Measurements from ENCODE around the gene NRXN2. TPM values are rescaled to one million over a fixed set of nuclear protein-coding genes. Genes with fewer than 3 reads are reported as not detected.
"Not testable (repeated sequence)": the region's sequence is repeated elsewhere in the genome, so short reads cannot be mapped to it uniquely, and the experiment has no call there.

The NRXN2 gene
- polyA plus RNA-seq, 2 donors: 0.24 to 0.44 TPM

GRCh38 chr11:64712430-64713015 lies 10.5 kb downstream of the NRXN2 start:
- no peak overlapping the region for H3K4me3 ChIP-seq (ENCODE audit: low read depth in 1 of 2, low read length in 2 of 2)
- H3K36me3 ChIP-seq (ENCODE audit: control insufficient read depth in 2 of 2, insufficient read depth in 2 of 2, low read length in 1 of 2): no peaks in the 10 kb centered on the region
- peaks cover 13 to 24% of the 10 kb centered on the region in 2 donors for H3K27me3 ChIP-seq (ENCODE audit: control insufficient read depth in 1 of 2, insufficient read depth in 2 of 2, low read length in 2 of 2)
- WGBS, 2 donors: 9 to 12% methylated on average over 42 to 45 of the region's 45 CpGs
- H3K4me1 ChIP-seq (ENCODE audit: control insufficient read depth in 2 of 2, insufficient read depth in 2 of 2, low read length in 1 of 2): peaks cover 0 to 2% of the 10 kb centered on the region in 2 donors
- H3K9me3 ChIP-seq (ENCODE audit: control insufficient read depth in 2 of 2, insufficient read depth in 1 of 2, low read depth in 1 of 2, low read length in 1 of 2): no peaks in the 10 kb centered on the region
- no peak overlapping the region for H3K27ac ChIP-seq (ENCODE audit: low read depth in 2 of 2, low read length in 1 of 2)

GRCh38 chr11:64711956-64712362 lies 11.0 kb downstream of the NRXN2 start:
- 54 to 55% methylated on average over 19 of the region's 19 CpGs for WGBS, 2 donors
- Histone ChIP-seq H3K27me3 (ENCODE audit: control insufficient read depth in 1 of 2, insufficient read depth in 2 of 2, low read length in 2 of 2) (peaks cover 13 to 24% of the 10 kb centered on the region in 2 donors), H3K36me3 (ENCODE audit: control insufficient read depth in 2 of 2, insufficient read depth in 2 of 2, low read length in 1 of 2) (no peaks in the 10 kb centered on the region), H3K27ac (ENCODE audit: low read depth in 2 of 2, low read length in 1 of 2) (no peak overlapping the region), H3K4me3 (ENCODE audit: low read depth in 1 of 2, low read length in 2 of 2) (no peak overlapping the region), H3K9me3 (ENCODE audit: control insufficient read depth in 2 of 2, insufficient read depth in 1 of 2, low read depth in 1 of 2, low read length in 1 of 2) (no peaks in the 10 kb centered on the region), H3K4me1 (ENCODE audit: control insufficient read depth in 2 of 2, insufficient read depth in 2 of 2, low read length in 1 of 2) (peaks cover 0 to 2% of the 10 kb centered on the region in 2 donors)

GRCh38 chr11:64711138-64711955 lies 11.7 kb downstream of the NRXN2 start:
- Histone ChIP-seq H3K27me3 (ENCODE audit: control insufficient read depth in 1 of 2, insufficient read depth in 2 of 2, low read length in 2 of 2) (peaks cover 13 to 24% of the 10 kb centered on the region in 2 donors), H3K4me3 (ENCODE audit: low read depth in 1 of 2, low read length in 2 of 2) (no peak overlapping the region), H3K36me3 (ENCODE audit: control insufficient read depth in 2 of 2, insufficient read depth in 2 of 2, low read length in 1 of 2) (no peaks in the 10 kb centered on the region), H3K4me1 (ENCODE audit: control insufficient read depth in 2 of 2, insufficient read depth in 2 of 2, low read length in 1 of 2) (peaks cover 0 to 2% of the 10 kb centered on the region in 2 donors), H3K27ac (ENCODE audit: low read depth in 2 of 2, low read length in 1 of 2) (no peak overlapping the region), H3K9me3 (ENCODE audit: control insufficient read depth in 2 of 2, insufficient read depth in 1 of 2, low read depth in 1 of 2, low read length in 1 of 2) (no peaks in the 10 kb centered on the region)
- 20 to 27% methylated on average over 31 to 46 of the region's 46 CpGs for WGBS, 2 donors

GRCh38 chr11:64710418-64711137 lies 12.4 kb downstream of the NRXN2 start:
- peaks cover 9 to 19% of the 10 kb centered on the region in 2 donors for H3K27me3 ChIP-seq (ENCODE audit: control insufficient read depth in 1 of 2, insufficient read depth in 2 of 2, low read length in 2 of 2)
- peaks cover 0 to 2% of the 10 kb centered on the region in 2 donors for H3K4me1 ChIP-seq (ENCODE audit: control insufficient read depth in 2 of 2, insufficient read depth in 2 of 2, low read length in 1 of 2)
- H3K27ac ChIP-seq (ENCODE audit: low read depth in 2 of 2, low read length in 1 of 2): no peak overlapping the region
- 38 to 39% methylated on average over 13 of the region's 13 CpGs for WGBS, 2 donors
- no peak overlapping the region for H3K4me3 ChIP-seq (ENCODE audit: low read depth in 1 of 2, low read length in 2 of 2)
- H3K9me3 ChIP-seq (ENCODE audit: control insufficient read depth in 2 of 2, insufficient read depth in 1 of 2, low read depth in 1 of 2, low read length in 1 of 2): no peaks in the 10 kb centered on the region
- no peaks in the 10 kb centered on the region for H3K36me3 ChIP-seq (ENCODE audit: control insufficient read depth in 2 of 2, insufficient read depth in 2 of 2, low read length in 1 of 2)

GRCh38 chr11:64705501-64705900 lies 17.5 kb downstream of the NRXN2 start:
- H3K27me3 ChIP-seq (ENCODE audit: control insufficient read depth in 1 of 2, insufficient read depth in 2 of 2, low read length in 2 of 2): peaks cover 0 to 3% of the 10 kb centered on the region in 2 donors
- WGBS, 2 donors: 42 to 66% methylated on average over 2 of the region's 2 CpGs
- no peak overlapping the region for H3K4me3 ChIP-seq (ENCODE audit: low read depth in 1 of 2, low read length in 2 of 2)
- no peaks in the 10 kb centered on the region for H3K36me3 ChIP-seq (ENCODE audit: control insufficient read depth in 2 of 2, insufficient read depth in 2 of 2, low read length in 1 of 2)
- no peaks in the 10 kb centered on the region for H3K9me3 ChIP-seq (ENCODE audit: control insufficient read depth in 2 of 2, insufficient read depth in 1 of 2, low read depth in 1 of 2, low read length in 1 of 2)
- no peaks in the 10 kb centered on the region for H3K4me1 ChIP-seq (ENCODE audit: control insufficient read depth in 2 of 2, insufficient read depth in 2 of 2, low read length in 1 of 2)
- no peak overlapping the region for H3K27ac ChIP-seq (ENCODE audit: low read depth in 2 of 2, low read length in 1 of 2)

- Histone ChIP-seq H3K9me3 (ENCODE audit: control insufficient read depth in 2 of 2, insufficient read depth in 1 of 2, low read depth in 1 of 2, low read length in 1 of 2) (no peaks in the 10 kb centered on the region), H3K4me1 (ENCODE audit: control insufficient read depth in 2 of 2, insufficient read depth in 2 of 2, low read length in 1 of 2) (no peaks in the 10 kb centered on the region), H3K4me3 (ENCODE audit: low read depth in 1 of 2, low read length in 2 of 2) (no peak overlapping the region), H3K27me3 (ENCODE audit: control insufficient read depth in 1 of 2, insufficient read depth in 2 of 2, low read length in 2 of 2) (no peaks in the 10 kb centered on the region), H3K27ac (ENCODE audit: low read depth in 2 of 2, low read length in 1 of 2) (no peak overlapping the region), H3K36me3 (ENCODE audit: control insufficient read depth in 2 of 2, insufficient read depth in 2 of 2, low read length in 1 of 2) (no peaks in the 10 kb centered on the region)
- WGBS, 2 donors: 87% methylated on average over 2 of the region's 2 CpGs
These were observed 19.9 kb downstream of the NRXN2 start for GRCh38 chr11:64703048-64703447.

GRCh38 chr11:64701956-64702355 lies 21.0 kb downstream of the NRXN2 start:
- H3K9me3 ChIP-seq (ENCODE audit: control insufficient read depth in 2 of 2, insufficient read depth in 1 of 2, low read depth in 1 of 2, low read length in 1 of 2); H3K27me3 ChIP-seq (ENCODE audit: control insufficient read depth in 1 of 2, insufficient read depth in 2 of 2, low read length in 2 of 2); H3K27ac ChIP-seq (ENCODE audit: low read depth in 2 of 2, low read length in 1 of 2); H3K4me3 ChIP-seq (ENCODE audit: low read depth in 1 of 2, low read length in 2 of 2); H3K36me3 ChIP-seq (ENCODE audit: control insufficient read depth in 2 of 2, insufficient read depth in 2 of 2, low read length in 1 of 2); H3K4me1 ChIP-seq (ENCODE audit: control insufficient read depth in 2 of 2, insufficient read depth in 2 of 2, low read length in 1 of 2): not testable (repeated sequence)
- WGBS, 2 donors: 89 to 91% methylated on average over 14 to 27 of the region's 29 CpGs

- H3K27me3 ChIP-seq (ENCODE audit: control insufficient read depth in 1 of 2, insufficient read depth in 2 of 2, low read length in 2 of 2): no peaks in the 10 kb centered on the region
- H3K4me3 ChIP-seq (ENCODE audit: low read depth in 1 of 2, low read length in 2 of 2): no peak overlapping the region
- H3K9me3 ChIP-seq (ENCODE audit: control insufficient read depth in 2 of 2, insufficient read depth in 1 of 2, low read depth in 1 of 2, low read length in 1 of 2): no peaks in the 10 kb centered on the region
- no peak overlapping the region for H3K27ac ChIP-seq (ENCODE audit: low read depth in 2 of 2, low read length in 1 of 2)
- no peaks in the 10 kb centered on the region for H3K4me1 ChIP-seq (ENCODE audit: control insufficient read depth in 2 of 2, insufficient read depth in 2 of 2, low read length in 1 of 2)
- H3K36me3 ChIP-seq (ENCODE audit: control insufficient read depth in 2 of 2, insufficient read depth in 2 of 2, low read length in 1 of 2): no peaks in the 10 kb centered on the region
- WGBS, 2 donors: 78 to 81% methylated on average over 1 of the region's 1 CpG
These were observed 24.6 kb downstream of the NRXN2 start for GRCh38 chr11:64698427-64698826.

GRCh38 chr11:64697663-64698375 lies 25.2 kb downstream of the NRXN2 start:
- WGBS, 2 donors: 67 to 81% methylated on average over 7 of the region's 7 CpGs

More at GRCh38 chr11:64697663-64698375, 25.2 kb downstream of the NRXN2 start:
- Histone ChIP-seq H3K36me3 (ENCODE audit: control insufficient read depth in 2 of 2, insufficient read depth in 2 of 2, low read length in 1 of 2) (no peaks in the 10 kb centered on the region), H3K27ac (ENCODE audit: low read depth in 2 of 2, low read length in 1 of 2) (no peak overlapping the region), H3K9me3 (ENCODE audit: control insufficient read depth in 2 of 2, insufficient read depth in 1 of 2, low read depth in 1 of 2, low read length in 1 of 2) (no peaks in the 10 kb centered on the region), H3K4me1 (ENCODE audit: control insufficient read depth in 2 of 2, insufficient read depth in 2 of 2, low read length in 1 of 2) (no peaks in the 10 kb centered on the region), H3K27me3 (ENCODE audit: control insufficient read depth in 1 of 2, insufficient read depth in 2 of 2, low read length in 2 of 2) (no peaks in the 10 kb centered on the region), H3K4me3 (ENCODE audit: low read depth in 1 of 2, low read length in 2 of 2) (no peak overlapping the region)

All from esophagus (tissue), 2 donors.